Upper lobe of left lung (tissue), 6 donors: Measurements from ENCODE around the gene DENND2D. TPM values are rescaled to one million over a fixed set of nuclear protein-coding genes. Genes with fewer than 3 reads are reported as not detected.
A peak's percentile ranks its signal among the peaks of the same experiment; 100 is the strongest.

ENCODE experiments used
- ATAC-seq, 2 donors: fragments of 200-7000 bp; cut with Tn5 transposase; one replicate each; pipeline ENCODE4 v1.9.1; 2022; ENCODE audit warnings: mild to moderate bottlenecking in 2 of 2, moderate library complexity in 2 of 2; ENCODE audit not compliant: low FRiP score in 2 of 2
- DNase-seq, 2 donors: peaks; one replicate each; pipeline ENCODE4 v3.0.0-alpha.2; 2019 to 2020
- H3K27ac ChIP-seq, 4 donors: fragments of 200-600 bp; sonication (generic); one replicate each; pipeline ENCODE4 v1.5.1; 2016 to 2019
- H3K27me3 ChIP-seq, 4 donors: fragments of 200-600 bp; sonication (generic); one replicate each; pipeline ENCODE4 v1.5.1; 2017 to 2019
- H3K36me3 ChIP-seq, 4 donors: fragments of 200-600 bp; sonication (generic); one replicate each; pipeline ENCODE4 v1.5.1; 2016 to 2019
- H3K4me1 ChIP-seq, 4 donors: fragments of 200-600 bp; sonication (generic); one replicate each; pipeline ENCODE4 v1.5.1; 2018 to 2019
- H3K4me3 ChIP-seq, 4 donors: fragments of 200-600 bp; sonication (generic); one replicate each; pipeline ENCODE4 v1.5.1; 2017 to 2019; ENCODE audit warnings: mild to moderate bottlenecking in 2 of 4, moderate library complexity in 1 of 4
- H3K9me3 ChIP-seq, 4 donors: fragments of 200-600 bp; sonication (generic); one replicate each; pipeline ENCODE4 v1.5.1; 2018 to 2019
- EP300 ChIP-seq, 4 donors: sonication (generic); formaldehyde crosslinking; IDR thresholded peaks; one replicate each; pipeline ENCODE4 v1.5.1; 2017; ENCODE audit warnings: antibody characterized with exemption in 4 of 4, control low read depth in 2 of 4
- POLR2A ChIP-seq, 4 donors: fragments of 450-650 bp; IDR thresholded peaks; one replicate each; pipeline ENCODE4 v1.5.1; 2016 to 2017; ENCODE audit warnings: antibody characterized with exemption in 4 of 4, mild to moderate bottlenecking in 2 of 4
- POLR2AphosphoS5 ChIP-seq, 2 donors: sonication (generic); formaldehyde crosslinking; IDR thresholded peaks; one replicate each; pipeline ENCODE4 v1.5.1; 2017; ENCODE audit warnings: antibody characterized with exemption in 2 of 2
- WGBS, 2 donors: methylation state at CpG; one replicate each; pipeline ENCODE4 v1.1.5; 2017 to 2018; 5-methylcytosine and 5-hydroxymethylcytosine counted together
- total RNA-seq, 6 donors: library from RNA; depleted of rRNA in 4 of 6; stranded (reverse); fragments of >200 nt in 4 of 6; gene quantifications; one replicate each; pipeline versions ENCODE4 v1.1.0 to v1.2.1, GENCODE V29; 2016 to 2021
- TF ChIP-seq, protein P1 (sequence below), 6 experiments: fragments of 450-650 bp in 4 of 6; fragments of 200-600 bp in 2 of 6; sonication (generic) in 2 of 6; IDR thresholded peaks; one replicate each; pipeline ENCODE4 v1.5.1; 2016 to 2019; ENCODE audit warnings: antibody characterized with exemption in 6 of 6
- donor health status: DM: no; HTN: no; CAD: no; lungs with moderate emphysema.
- donor health status: DM: no; HTN: yes; CAD: no; lungs with severe emphysema.

Gene DENND2D
- total RNA-seq, 6 donors from 2014 or later, result 44.4 to 154 (median 64.8) TPM

DNA sequence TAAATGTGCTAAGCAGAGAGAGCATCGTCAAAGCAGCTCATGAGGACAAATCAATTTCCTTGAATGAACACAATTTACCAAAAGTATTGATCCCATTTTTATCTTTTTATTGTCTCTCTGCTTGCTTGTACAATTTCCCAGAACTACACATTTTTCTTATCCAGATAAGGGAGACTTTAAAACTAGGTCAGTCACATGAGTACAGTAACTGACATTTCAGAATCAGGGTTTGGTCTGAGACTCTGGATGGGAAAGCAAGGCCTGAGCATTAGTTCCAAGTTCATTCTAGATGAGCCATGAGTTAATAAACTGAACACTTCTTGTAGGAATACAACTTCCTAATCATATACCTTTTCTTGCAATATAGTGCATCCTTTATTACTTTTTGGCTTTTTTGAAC is 11.5 kb upstream of the DENND2D start:
- Histone ChIP-seq H3K36me3 (no peaks in the 10 kb centered on the region), H3K4me3 (no peak overlapping the region), H3K27ac (no peak overlapping the region), H3K4me1 (peaks cover 4 to 19% (median 17%) of the 10 kb centered on the region in 4 donors), H3K27me3 (no peaks in the 10 kb centered on the region), H3K9me3 (no peaks in the 10 kb centered on the region)
- WGBS, 2 donors, result 96 to 100% methylated on average over 1 of the region's 1 CpG
- ATAC-seq (no peak), DNase-seq (no peak)
- TF ChIP-seq EP300 (IDR thresholded peaks at IDR 0.05) (no peak), POLR2A (IDR thresholded peaks at IDR 0.05) (no peak), POLR2AphosphoS5 (IDR thresholded peaks at IDR 0.05) (no peak)
- TF ChIP-seq, protein P1, sequence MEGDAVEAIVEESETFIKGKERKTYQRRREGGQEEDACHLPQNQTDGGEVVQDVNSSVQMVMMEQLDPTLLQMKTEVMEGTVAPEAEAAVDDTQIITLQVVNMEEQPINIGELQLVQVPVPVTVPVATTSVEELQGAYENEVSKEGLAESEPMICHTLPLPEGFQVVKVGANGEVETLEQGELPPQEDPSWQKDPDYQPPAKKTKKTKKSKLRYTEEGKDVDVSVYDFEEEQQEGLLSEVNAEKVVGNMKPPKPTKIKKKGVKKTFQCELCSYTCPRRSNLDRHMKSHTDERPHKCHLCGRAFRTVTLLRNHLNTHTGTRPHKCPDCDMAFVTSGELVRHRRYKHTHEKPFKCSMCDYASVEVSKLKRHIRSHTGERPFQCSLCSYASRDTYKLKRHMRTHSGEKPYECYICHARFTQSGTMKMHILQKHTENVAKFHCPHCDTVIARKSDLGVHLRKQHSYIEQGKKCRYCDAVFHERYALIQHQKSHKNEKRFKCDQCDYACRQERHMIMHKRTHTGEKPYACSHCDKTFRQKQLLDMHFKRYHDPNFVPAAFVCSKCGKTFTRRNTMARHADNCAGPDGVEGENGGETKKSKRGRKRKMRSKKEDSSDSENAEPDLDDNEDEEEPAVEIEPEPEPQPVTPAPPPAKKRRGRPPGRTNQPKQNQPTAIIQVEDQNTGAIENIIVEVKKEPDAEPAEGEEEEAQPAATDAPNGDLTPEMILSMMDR (IDR thresholded peaks at IDR 0.05), result no peak

DNA sequence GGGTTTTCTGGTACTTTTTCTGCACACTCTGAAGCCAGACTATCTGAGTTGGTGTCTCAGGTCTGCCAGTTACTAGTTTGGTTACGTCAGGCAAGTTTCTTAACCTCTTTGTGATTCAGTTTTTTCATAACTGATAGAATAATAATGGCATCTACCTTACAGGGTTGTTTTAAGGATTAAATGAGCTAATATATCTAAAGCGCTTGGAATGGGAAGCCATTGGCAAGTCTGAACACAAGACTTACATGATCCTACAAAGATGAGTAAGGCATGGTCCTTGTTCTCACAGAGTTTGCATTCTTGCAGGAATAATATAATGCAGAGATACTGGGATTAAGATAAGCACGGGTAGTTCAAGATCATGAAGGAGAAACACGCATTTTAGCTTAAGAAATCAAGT is 9.2 kb upstream of the DENND2D start:
- Histone ChIP-seq H3K4me3 (no peak overlapping the region), H3K4me1 (peaks cover 15 to 23% (median 16%) of the 10 kb centered on the region in 4 donors), H3K36me3 (no peaks in the 10 kb centered on the region), H3K9me3 (no peaks in the 10 kb centered on the region), H3K27ac (no peak overlapping the region), H3K27me3 (no peaks in the 10 kb centered on the region)
- DNase-seq (no peak), ATAC-seq (no peak)
- no peak for TF ChIP-seq EP300 (IDR thresholded peaks at IDR 0.05)
- no peak for TF ChIP-seq POLR2AphosphoS5 (IDR thresholded peaks at IDR 0.05)
- TF ChIP-seq, protein P1 (IDR thresholded peaks at IDR 0.05), result no peak
- TF ChIP-seq POLR2A (IDR thresholded peaks at IDR 0.05), result no peak
- WGBS, 2 donors, result 91 to 93% methylated on average over 4 of the region's 4 CpGs

GRCh38 chr1:111208921-111209320 is 8.5 kb upstream of the DENND2D start:
- Histone ChIP-seq H3K4me1 (peaks cover 11 to 27% (median 18%) of the 10 kb centered on the region in 4 donors), H3K36me3 (no peaks in the 10 kb centered on the region), H3K27me3 (no peaks in the 10 kb centered on the region), H3K9me3 (no peaks in the 10 kb centered on the region), H3K27ac (no peak overlapping the region), H3K4me3 (no peak overlapping the region)
- no peak for DNase-seq
- no peak for ATAC-seq
- no peak for TF ChIP-seq POLR2A (IDR thresholded peaks at IDR 0.05)
- TF ChIP-seq EP300 (IDR thresholded peaks at IDR 0.05), result no peak
- no peak for TF ChIP-seq POLR2AphosphoS5 (IDR thresholded peaks at IDR 0.05)
- TF ChIP-seq, protein P1 (IDR thresholded peaks at IDR 0.05), result no peak
- 33 to 71% methylated on average over 1 of the region's 1 CpG for WGBS, 2 donors

DNA sequence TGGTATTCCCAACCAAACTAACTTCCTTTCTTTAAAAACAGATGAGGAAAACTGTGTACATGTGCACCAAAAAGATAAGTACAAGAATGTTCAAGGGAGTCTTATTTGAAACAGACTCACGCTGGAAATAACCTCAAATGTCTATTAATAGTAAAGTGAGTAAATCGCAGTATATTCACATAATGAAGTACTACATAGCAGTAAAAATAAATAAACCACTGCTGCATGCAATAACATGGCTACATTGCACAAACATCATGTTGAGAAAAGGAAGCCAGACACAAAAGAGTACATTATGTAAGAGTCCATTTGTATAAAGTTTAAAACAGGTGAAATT is 5.2 kb upstream of the DENND2D start:
- ATAC-seq (no peak), DNase-seq (no peak)
- WGBS, 2 donors, result 12 to 26% methylated on average over 2 of the region's 2 CpGs
- Histone ChIP-seq H3K9me3 (no peaks in the 10 kb centered on the region), H3K4me1 (peaks cover 37 to 47% (median 42%) of the 10 kb centered on the region in 4 donors), H3K27ac (peak overlapping the region; percentile 91 to 95 (median 93)), H3K4me3 (no peak overlapping the region), H3K27me3 (no peaks in the 10 kb centered on the region), H3K36me3 (no peaks in the 10 kb centered on the region)
- TF ChIP-seq POLR2AphosphoS5 (IDR thresholded peaks at IDR 0.05), result peak in 1 of 2 donors; percentile 23
- peak in 1 of 4 donors; percentile 16 for TF ChIP-seq EP300 (IDR thresholded peaks at IDR 0.05)
- no peak for TF ChIP-seq POLR2A (IDR thresholded peaks at IDR 0.05)
- TF ChIP-seq, protein P1 (IDR thresholded peaks at IDR 0.05), result no peak

DNA sequence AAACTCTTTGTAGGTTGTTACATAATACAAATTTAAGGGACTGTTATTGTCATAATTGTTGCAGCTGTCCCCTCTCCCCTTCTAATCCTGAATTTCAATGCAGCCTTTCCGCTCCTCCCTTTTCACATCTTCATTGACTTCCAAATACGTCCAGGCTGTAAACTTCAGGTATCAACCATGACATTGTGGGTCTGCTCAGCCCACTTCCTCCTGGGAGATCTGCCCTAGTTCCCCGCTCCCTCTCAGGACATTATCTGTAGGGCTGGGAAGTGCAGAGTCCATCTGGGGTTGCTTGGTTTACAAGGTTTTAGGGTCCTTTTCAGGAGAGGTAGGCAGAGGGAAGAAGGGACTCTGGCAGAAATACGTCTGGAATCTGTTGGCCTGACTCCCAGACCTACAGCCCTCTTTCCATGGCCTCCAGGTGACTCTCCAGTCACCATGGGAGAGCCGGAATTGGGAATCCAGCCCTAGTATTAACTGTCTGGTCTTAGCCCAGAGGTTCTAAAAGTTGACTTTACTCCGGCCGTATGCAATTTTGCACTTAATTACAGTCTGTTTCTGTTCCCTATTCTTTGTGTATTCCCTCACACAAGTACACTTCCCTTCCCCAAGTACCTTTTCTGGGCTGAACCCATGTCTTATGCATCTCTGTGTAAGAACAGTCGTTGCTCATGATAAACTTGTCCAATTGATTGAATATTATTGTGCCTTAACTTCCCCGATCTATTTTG is 4.7 kb upstream of the DENND2D start:
- ATAC-seq (no peak), DNase-seq (no peak)
- 60 to 64% methylated on average over 9 of the region's 9 CpGs for WGBS, 2 donors
- H3K27me3 ChIP-seq, result no peaks in the 10 kb centered on the region
- H3K27ac ChIP-seq, result peak overlapping the region; percentile 91 to 95 (median 93)
- TF ChIP-seq POLR2A (IDR thresholded peaks at IDR 0.05) (no peak), EP300 (IDR thresholded peaks at IDR 0.05) (no peak), POLR2AphosphoS5 (IDR thresholded peaks at IDR 0.05) (no peak)
- TF ChIP-seq, protein P1 (IDR thresholded peaks at IDR 0.05), result no peak
- H3K4me1 ChIP-seq, result peaks cover 40 to 52% (median 47%) of the 10 kb centered on the region in 4 donors
- H3K9me3 ChIP-seq, result no peaks in the 10 kb centered on the region
- H3K4me3 ChIP-seq, result peak overlapping the region in 3 of 4 donors; percentile 54 to 79 (median 57)
- no peaks in the 10 kb centered on the region for H3K36me3 ChIP-seq
